VCaP (cell line): ENCODE data around the gene COASY.
A peak's percentile ranks its signal among the peaks of the same experiment; 100 is the strongest.

ENCODE experiments used
- H3K27ac ChIP-seq: fragments of 450-650 bp; 2 replicates; pipeline ENCODE4 v1.5.1; 2017
- CTCF ChIP-seq: fragments of 450-650 bp; conservative IDR thresholded peaks from 2 replicates; pipeline ENCODE4 v1.5.1; 2017; ENCODE audit warnings: mild to moderate bottlenecking, moderate library complexity

Gene COASY

GRCh38 chr17:42561897-42562387 lies at the start of gene COASY:
Gene COASY (plus strand): TSS chr17:42562148. CDS start chr17:42562623, 475 bp downstream.
- peak within 1 kb of the TSS; percentile 79 for H3K27ac ChIP-seq
- no peak for TF ChIP-seq CTCF

- H3K27ac ChIP-seq = no peak overlapping the region
- TF ChIP-seq CTCF = no peak
Observed at GRCh38 chr17:42512246-42512645, 49.7 kb upstream of the COASY start.

GRCh38 chr17:42512733-42513251 lies 49.2 kb upstream of the COASY start:
- no peak for TF ChIP-seq CTCF
- no peak overlapping the region for H3K27ac ChIP-seq

GRCh38 chr17:42513686-42514085 lies 48.3 kb upstream of the COASY start:
- no peak overlapping the region for H3K27ac ChIP-seq
- no peak for TF ChIP-seq CTCF

- H3K27ac ChIP-seq = no peak overlapping the region
- no peak for TF ChIP-seq CTCF
Observed at GRCh38 chr17:42514279-42514678, 47.7 kb upstream of the COASY start.

- H3K27ac ChIP-seq = no peak overlapping the region
- TF ChIP-seq CTCF = no peak
Observed at GRCh38 chr17:42514867-42515266, 47.1 kb upstream of the COASY start.

GRCh38 chr17:42517516-42517915 lies 44.4 kb upstream of the COASY start:
- TF ChIP-seq CTCF = peak; percentile 83
- H3K27ac ChIP-seq = no peak overlapping the region
